Left kidney (tissue), 2 donors: ENCODE measurements around the gene DUSP1. TPM values are rescaled to one million over a fixed set of nuclear protein-coding genes. Genes with fewer than 3 reads are reported as not detected.

Experiments used
- DNase-seq: peaks from one replicate; pipeline ENCODE4 v3.0.0-alpha.2; 2013
- polyA plus RNA-seq: library from polyadenylated mRNA; unstranded; fragments of 120-200 nt; gene quantifications from one replicate; pipeline ENCODE4 v1.2.1, GENCODE V29; 2013; ENCODE audit not compliant: insufficient read length

The DUSP1 gene
- polyA plus RNA-seq, 1 donor: 59.3 TPM

- DNase-seq: no peak
Measured at GRCh38 chr5:172745406-172745805, 25.6 kb downstream of the DUSP1 start.

GRCh38 chr5:172744123-172745104, 26.6 kb downstream of the DUSP1 start:
- DNase-seq: no peak

- DNase-seq: no peak
Measured at GRCh38 chr5:172743112-172743959, 27.7 kb downstream of the DUSP1 start.

GRCh38 chr5:172741206-172741582, 29.8 kb downstream of the DUSP1 start:
- no peak for DNase-seq

GRCh38 chr5:172740428-172741205, 30.4 kb downstream of the DUSP1 start:
- DNase-seq: no peak

GRCh38 chr5:172739375-172739774, 31.6 kb downstream of the DUSP1 start:
- DNase-seq: no peak

- no peak for DNase-seq
Measured at GRCh38 chr5:172736508-172737135, 34.4 kb downstream of the DUSP1 start.

GRCh38 chr5:172735141-172735831, 35.7 kb downstream of the DUSP1 start:
- no peak for DNase-seq

- DNase-seq: no peak
Measured at GRCh38 chr5:172733974-172734346, 37.0 kb downstream of the DUSP1 start.

GRCh38 chr5:172733131-172733973, 37.6 kb downstream of the DUSP1 start:
- DNase-seq: peak; percentile 70

- no peak for DNase-seq
Measured at GRCh38 chr5:172732201-172732865, 38.7 kb downstream of the DUSP1 start.

GRCh38 chr5:172731680-172732074, 39.3 kb downstream of the DUSP1 start:
- DNase-seq: no peak

- no peak for DNase-seq
Measured at GRCh38 chr5:172730981-172731679, 39.9 kb downstream of the DUSP1 start.

GRCh38 chr5:172730222-172730621, 40.8 kb downstream of the DUSP1 start:
- DNase-seq: no peak

- no peak for DNase-seq
Measured at GRCh38 chr5:172729588-172729987, 41.4 kb downstream of the DUSP1 start.

GRCh38 chr5:172728481-172729241, 42.3 kb downstream of the DUSP1 start:
- no peak for DNase-seq

- no peak for DNase-seq
Measured at GRCh38 chr5:172727551-172727950, 43.4 kb downstream of the DUSP1 start.

GRCh38 chr5:172726966-172727365, 44.0 kb downstream of the DUSP1 start:
- DNase-seq: no peak
